Measurements from ENCODE around the gene POLR3A.

Gene POLR3A

GRCh38 chr10:77973276-77973675 is 56.0 kb downstream of the POLR3A start:
- no peak for DNase-seq (ENCODE audit: low read depth)
- TF ChIP-seq, protein P1, sequence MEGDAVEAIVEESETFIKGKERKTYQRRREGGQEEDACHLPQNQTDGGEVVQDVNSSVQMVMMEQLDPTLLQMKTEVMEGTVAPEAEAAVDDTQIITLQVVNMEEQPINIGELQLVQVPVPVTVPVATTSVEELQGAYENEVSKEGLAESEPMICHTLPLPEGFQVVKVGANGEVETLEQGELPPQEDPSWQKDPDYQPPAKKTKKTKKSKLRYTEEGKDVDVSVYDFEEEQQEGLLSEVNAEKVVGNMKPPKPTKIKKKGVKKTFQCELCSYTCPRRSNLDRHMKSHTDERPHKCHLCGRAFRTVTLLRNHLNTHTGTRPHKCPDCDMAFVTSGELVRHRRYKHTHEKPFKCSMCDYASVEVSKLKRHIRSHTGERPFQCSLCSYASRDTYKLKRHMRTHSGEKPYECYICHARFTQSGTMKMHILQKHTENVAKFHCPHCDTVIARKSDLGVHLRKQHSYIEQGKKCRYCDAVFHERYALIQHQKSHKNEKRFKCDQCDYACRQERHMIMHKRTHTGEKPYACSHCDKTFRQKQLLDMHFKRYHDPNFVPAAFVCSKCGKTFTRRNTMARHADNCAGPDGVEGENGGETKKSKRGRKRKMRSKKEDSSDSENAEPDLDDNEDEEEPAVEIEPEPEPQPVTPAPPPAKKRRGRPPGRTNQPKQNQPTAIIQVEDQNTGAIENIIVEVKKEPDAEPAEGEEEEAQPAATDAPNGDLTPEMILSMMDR (IDR thresholded peaks at IDR 0.05; ENCODE audit: insufficient read depth, low read depth, low read length, missing control alignments): no peak
- no peak overlapping the region for H3K4me3 ChIP-seq (ENCODE audit: low read length)

GRCh38 chr10:77972148-77972547 is 57.2 kb downstream of the POLR3A start:
- no peak overlapping the region for H3K4me3 ChIP-seq (ENCODE audit: low read length)
- TF ChIP-seq, protein P1 (IDR thresholded peaks at IDR 0.05; ENCODE audit: insufficient read depth, low read depth, low read length, missing control alignments): no peak
- DNase-seq (ENCODE audit: low read depth): no peak

DNA sequence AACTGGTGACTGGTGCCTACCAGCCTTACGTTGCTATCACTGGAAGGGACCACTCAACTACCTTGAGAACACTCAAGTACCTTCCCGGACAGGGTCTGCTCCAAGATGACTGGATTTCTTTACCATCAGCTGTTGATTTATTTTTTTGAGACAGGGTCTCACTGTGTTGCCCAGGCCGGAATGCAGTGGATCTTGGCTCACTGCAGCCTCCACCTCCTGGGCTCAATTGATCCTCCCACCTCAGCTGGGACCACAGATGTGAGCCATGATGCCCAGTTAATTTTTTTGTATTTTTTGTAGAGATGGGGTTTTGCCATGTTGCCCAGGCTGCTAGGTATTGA is 57.5 kb downstream of the POLR3A start:
- TF ChIP-seq, protein P1 (IDR thresholded peaks at IDR 0.05; ENCODE audit: insufficient read depth, low read depth, low read length, missing control alignments): no peak
- no peak for DNase-seq (ENCODE audit: low read depth)
- no peak overlapping the region for H3K4me3 ChIP-seq (ENCODE audit: low read length)

DNA sequence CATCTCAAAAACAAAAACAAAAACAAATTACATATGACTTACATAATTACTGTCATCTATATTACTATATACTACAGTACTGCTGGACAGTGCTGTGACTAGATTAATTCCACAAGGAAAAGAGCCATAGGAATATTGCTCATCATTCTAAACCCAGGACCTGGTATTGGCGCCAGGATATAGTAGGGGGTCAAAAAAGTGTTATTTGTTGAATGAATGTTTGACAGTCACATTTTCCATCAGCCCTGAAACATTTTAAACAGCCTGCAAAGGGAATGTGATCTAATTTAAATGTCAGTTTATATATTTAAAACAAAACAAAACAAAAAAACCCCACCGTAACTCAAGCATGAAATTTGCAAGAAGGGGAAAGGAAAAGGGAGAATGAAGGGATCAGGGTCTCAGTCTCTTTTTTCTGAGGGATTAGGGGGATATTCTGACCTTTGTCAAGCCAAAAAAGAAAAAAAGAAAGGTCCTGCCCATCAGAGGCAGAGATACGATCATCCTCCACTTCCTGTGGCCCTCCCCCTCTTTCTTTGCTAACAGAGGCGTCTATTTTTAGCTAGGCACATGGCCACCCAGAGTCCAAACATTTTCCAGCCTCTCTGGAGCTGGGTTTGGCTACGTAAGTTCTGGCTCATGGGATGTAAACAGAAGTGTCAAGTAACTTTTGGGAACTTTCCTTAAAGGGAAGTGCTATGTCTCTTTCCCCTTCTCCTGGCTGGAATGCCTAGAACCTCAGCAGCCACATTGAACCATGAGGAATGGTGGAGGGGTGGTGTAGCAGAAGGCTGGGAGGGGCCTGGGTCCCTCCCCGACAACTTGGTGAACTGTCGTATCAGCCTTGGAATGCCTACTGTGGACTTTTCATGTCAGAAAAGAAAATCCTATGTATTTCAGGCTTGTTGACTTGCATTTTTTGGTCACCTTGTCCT is 58.2 kb downstream of the POLR3A start:
- DNase-seq (ENCODE audit: low read depth): peak; percentile 29
- TF ChIP-seq, protein P1 (IDR thresholded peaks at IDR 0.05; ENCODE audit: insufficient read depth, low read depth, low read length, missing control alignments): no peak

GRCh38 chr10:77969114-77969513 is 60.2 kb downstream of the POLR3A start:
- DNase-seq (ENCODE audit: low read depth): no peak
- TF ChIP-seq, protein P1 (IDR thresholded peaks at IDR 0.05; ENCODE audit: insufficient read depth, low read depth, low read length, missing control alignments): no peak
- no peak overlapping the region for H3K4me3 ChIP-seq (ENCODE audit: low read length)

More for the DNA sequence above, 58.2 kb downstream of the POLR3A start:
- H3K4me3 ChIP-seq (ENCODE audit: low read length): no peak overlapping the region

DNA sequence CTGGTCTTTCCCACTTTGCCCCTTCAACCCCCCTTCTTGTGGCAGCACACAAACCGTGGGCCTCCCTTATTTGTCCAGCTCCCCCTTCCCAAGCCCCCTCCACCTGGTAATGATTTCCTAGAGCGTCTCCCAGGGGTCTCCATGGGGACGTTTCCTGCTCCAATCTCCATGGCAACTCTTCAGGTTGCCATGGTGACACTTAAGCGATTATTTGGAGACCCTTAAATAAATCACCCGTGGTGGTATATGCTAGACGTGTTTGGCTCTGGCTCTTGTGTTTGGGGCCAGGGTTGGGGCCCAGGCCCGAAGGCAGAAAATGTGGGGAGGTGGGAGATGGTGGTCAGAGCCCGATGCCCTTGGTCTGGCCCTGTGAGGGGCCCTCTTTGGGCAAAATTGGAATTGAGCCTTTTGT is 61.7 kb downstream of the POLR3A start:
- TF ChIP-seq, protein P1 (IDR thresholded peaks at IDR 0.05; ENCODE audit: insufficient read depth, low read depth, low read length, missing control alignments): no peak
- no peak overlapping the region for H3K4me3 ChIP-seq (ENCODE audit: low read length)
- no peak for DNase-seq (ENCODE audit: low read depth)

- TF ChIP-seq, protein P1 (IDR thresholded peaks at IDR 0.05; ENCODE audit: insufficient read depth, low read depth, low read length, missing control alignments): no peak
- peak; percentile 77 for DNase-seq (ENCODE audit: low read depth)
- H3K4me3 ChIP-seq (ENCODE audit: low read length): no peak overlapping the region
Measured at GRCh38 chr10:77965294-77965693, 64.0 kb downstream of the POLR3A start.
